IMR-90 (cell line): ENCODE measurements around the gene RNGTT. TPM values are rescaled to one million over a fixed set of nuclear protein-coding genes. Genes with fewer than 3 reads are reported as not detected.

Experiments used
- ATAC-seq: fragments of 200-7000 bp; cut with Tn5 transposase; 2 replicates; pipeline ENCODE4 v1.9.1; 2020; ENCODE audit warnings: low read depth, mild to moderate bottlenecking, moderate library complexity
- BruUV-seq: library from RNA; stranded (reverse); fragments of 400-500 nt; replicated peaks from 2 replicates; lab custom pipeline; 2021; lab: Mats Ljungman, UMichigan
- CTCF ChIA-PET: fragments of 300-600 bp; formaldehyde crosslinking; extraction: SDS; loops from one replicate; lab custom pipeline; 2021; ENCODE audit warnings: antibody characterized with exemption; lab: Yijun Ruan, JAX
- POLR2A ChIA-PET: fragments of 300-600 bp; sonication (Branson Sonifier 250); formaldehyde crosslinking; loops from one replicate; lab custom pipeline; 2022; ENCODE audit warnings: antibody characterized with exemption; ENCODE audit not compliant: unreplicated experiment; lab: Charles Lee
- DNase-seq: peaks from one replicate; pipeline ENCODE4 v3.0.0; 2013
- H2AFZ ChIP-seq: replicated peaks from 2 replicates; pipeline ENCODE3; 2013; ENCODE audit warnings: low read length, mild to moderate bottlenecking; ENCODE audit not compliant: poor library complexity
- H2AK5ac ChIP-seq: 2 replicates; pipeline ENCODE4 v1.6.1; 2013; ENCODE audit warnings: low read depth, low read length, inconsistent platforms
- H2AK9ac ChIP-seq: replicated peaks from 2 replicates; pipeline ENCODE3; 2013; ENCODE audit warnings: mild to moderate bottlenecking, low read depth, low read length, moderate library complexity; ENCODE audit not compliant: poor library complexity
- H2BK120ac ChIP-seq: 2 replicates; pipeline ENCODE4 v1.6.1; 2013; ENCODE audit warnings: low read depth, low read length, inconsistent platforms
- H2BK15ac ChIP-seq: 3 replicates; pipeline ENCODE4 v1.6.1; 2013; ENCODE audit warnings: low read depth, low read length, inconsistent platforms
- H2BK20ac ChIP-seq: 2 replicates; pipeline ENCODE4 v1.6.1; 2013; ENCODE audit warnings: low read depth, mild to moderate bottlenecking, inconsistent platforms, low read length, moderate library complexity
- H2BK5ac ChIP-seq: 2 replicates; pipeline ENCODE4 v1.6.1; 2013; ENCODE audit warnings: mild to moderate bottlenecking, low read depth, low read length, inconsistent platforms; ENCODE audit not compliant: poor library complexity, severe bottlenecking
- H3K14ac ChIP-seq: replicated peaks from 2 replicates; pipeline ENCODE4 v1.6.1; 2013; ENCODE audit warnings: low read depth, low read length, inconsistent platforms
- H3K18ac ChIP-seq: 2 replicates; pipeline ENCODE4 v1.6.1; 2013; ENCODE audit warnings: low read depth, low read length, control low read depth
- H3K23ac ChIP-seq: 2 replicates; pipeline ENCODE4 v1.6.1; 2013; ENCODE audit warnings: low read depth, low read length, inconsistent platforms
- H3K27ac ChIP-seq: 2 replicates; pipeline ENCODE4 v1.5.1; 2013; ENCODE audit warnings: mild to moderate bottlenecking, control low read depth, low read length; ENCODE audit not compliant: insufficient read depth
- H3K27me3 ChIP-seq: 2 replicates; pipeline ENCODE4 v1.6.1; 2013; ENCODE audit warnings: low read length; ENCODE audit not compliant: control insufficient read depth, insufficient read depth
- H3K36me3 ChIP-seq: 2 replicates; pipeline ENCODE4 v1.6.1; 2013; ENCODE audit warnings: low read length, mixed read lengths; ENCODE audit not compliant: control insufficient read depth, insufficient read depth
- H3K4ac ChIP-seq: 2 replicates; pipeline ENCODE4 v1.6.1; 2013; ENCODE audit warnings: low read depth, low read length, inconsistent platforms
- H3K4me1 ChIP-seq: 2 replicates; pipeline ENCODE4 v1.6.1; 2013; ENCODE audit warnings: low read length, mixed read lengths; ENCODE audit not compliant: control insufficient read depth, insufficient read depth
- H3K4me2 ChIP-seq: 2 replicates; pipeline ENCODE4 v1.6.1; 2013; ENCODE audit warnings: low read depth, mild to moderate bottlenecking, control low read depth, low read length, moderate library complexity
- H3K4me3 ChIP-seq: 2 replicates; pipeline ENCODE4 v1.5.1; 2013; ENCODE audit warnings: low read depth, mild to moderate bottlenecking, control low read depth, low read length, moderate library complexity; ENCODE audit not compliant: insufficient read depth
- H3K56ac ChIP-seq: 2 replicates; pipeline ENCODE4 v1.6.1; 2013; ENCODE audit warnings: low read length, inconsistent platforms; ENCODE audit not compliant: insufficient read depth; ENCODE audit errors: extremely low read depth
- H3K79me1 ChIP-seq, 2 experiments: 2 replicates each; pipeline ENCODE4 v1.6.1; 2013; ENCODE audit warnings: low read length in 2 of 2, inconsistent platforms in 1 of 2, low read depth in 1 of 2
- H3K9ac ChIP-seq: 2 replicates; pipeline ENCODE4 v1.6.1; 2013; ENCODE audit warnings: low read depth, low read length, control low read depth
- H3K9me1 ChIP-seq: 2 replicates; pipeline ENCODE4 v1.6.1; 2013; ENCODE audit warnings: low read length, inconsistent platforms; ENCODE audit not compliant: insufficient read depth
- H3K9me3 ChIP-seq: 2 replicates; pipeline ENCODE4 v1.6.1; 2013; ENCODE audit warnings: low read length; ENCODE audit not compliant: control insufficient read depth, insufficient read depth
- H4K20me1 ChIP-seq: 2 replicates; pipeline ENCODE4 v1.6.1; 2013; ENCODE audit warnings: low read length, inconsistent platforms; ENCODE audit not compliant: insufficient read depth
- H4K5ac ChIP-seq: 2 replicates; pipeline ENCODE4 v1.6.1; 2013; ENCODE audit warnings: mild to moderate bottlenecking, low read depth, low read length, control low read depth
- H4K8ac ChIP-seq, 2 experiments: 2 replicates each; pipeline ENCODE4 v1.6.1; 2013; ENCODE audit warnings: low read depth in 2 of 2, low read length in 2 of 2, control low read depth in 1 of 2, inconsistent platforms in 1 of 2
- H4K91ac ChIP-seq: 2 replicates; pipeline ENCODE4 v1.6.1; 2013; ENCODE audit warnings: low read depth, low read length, inconsistent platforms; ENCODE audit not compliant: insufficient read depth
- CEBPB ChIP-seq: IDR thresholded peaks from 2 replicates; pipeline ENCODE4 v1.6.1; 2012; ENCODE audit warnings: low read depth, low read length, improper control_type of control experiment
- MXI1 ChIP-seq: IDR thresholded peaks from 2 replicates; pipeline ENCODE4 v1.6.1; 2012; ENCODE audit warnings: low read depth, mild to moderate bottlenecking, low read length, moderate library complexity, borderline replicate concordance
- WGBS, 2 experiments: methylation state at CpG; one replicate each; pipeline versions ENCODE4 v1.1.5 to v1.1.7; 2013; ENCODE audit warnings: missing lambda C conversion rate in 2 of 2; ENCODE audit not compliant: insufficient read length in 1 of 2; ENCODE audit errors: extremely low coverage in 2 of 2; 5-methylcytosine and 5-hydroxymethylcytosine counted together
- dilution Hi-C: fragments of 300-500 bp; cut with HindIII; formaldehyde crosslinking; loops from one replicate; pipeline ENCODE4 v1.14.3; 2018; ENCODE audit warnings: low sequenced_read_pairs; ENCODE audit not compliant: unreplicated experiment
- in situ Hi-C: fragments of 300-500 bp; cut with MboI; formaldehyde crosslinking; loops from 3 replicates; pipeline ENCODE4 v1.14.3; 2019; ENCODE audit warnings: low sequenced_read_pairs, inconsistent platforms, mixed read lengths
- intact Hi-C: fragments of 100-400 bp; cut with micrococcal nuclease; formaldehyde crosslinking; loops from 2 replicates; pipeline ENCODE4 v1.10.0; 2022
- polyA plus RNA-seq, 3 experiments: library from polyadenylated mRNA; depleted of rRNA; stranded (reverse); fragments of >200 nt; gene quantifications; 2 replicates each; pipeline ENCODE4 v1.2.3, GENCODE V29; 2012; ENCODE audit warnings: low replicate concordance in 1 of 3
- total RNA-seq: library from RNA; depleted of rRNA; stranded (reverse); fragments of >200 nt; gene quantifications from 2 replicates; pipeline ENCODE4 v1.2.3, GENCODE V29; 2012

RNGTT gene
- total and polyA plus RNA-seq, 2 of the 4 experiments (the other 2 are of a cell fraction): 5.4 to 21.7 TPM

DNA sequence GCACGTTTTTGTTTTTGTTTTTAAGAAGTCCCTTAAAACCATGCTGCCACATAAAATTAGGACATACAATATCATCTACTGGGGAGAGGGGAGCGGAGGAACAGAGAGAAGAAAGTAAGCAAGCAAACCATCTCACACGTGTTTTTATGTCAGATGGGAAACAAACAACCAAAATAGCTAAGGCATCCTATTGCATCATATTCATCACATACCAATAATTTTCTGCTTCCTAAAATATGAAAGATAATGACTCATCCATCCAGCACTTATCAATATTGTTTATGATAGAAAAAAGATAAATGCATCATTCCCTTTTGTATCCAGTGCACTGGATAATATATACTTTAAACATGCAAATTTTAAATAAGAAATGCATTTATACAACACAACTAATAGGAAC is 329.6 kb downstream of the RNGTT start:
- Histone ChIP-seq H2BK15ac (no peak overlapping the region), H3K27me3 (no peaks in the 10 kb centered on the region), H2BK5ac (no peak overlapping the region), H3K56ac (no peak overlapping the region), H3K23ac (no peak overlapping the region), H3K9me1 (no peaks in the 10 kb centered on the region), H3K79me1 (no peaks in the 10 kb centered on the region), H3K4me3 (no peak overlapping the region), H3K9ac (no peak overlapping the region), H3K4me1 (no peaks in the 10 kb centered on the region; the same call in 1 of the 2 replicates), H2BK20ac (no peak overlapping the region), H2AK5ac (no peak overlapping the region), H3K36me3 (no peaks in the 10 kb centered on the region), H3K18ac (no peak overlapping the region), H4K20me1 (no peaks in the 10 kb centered on the region), H3K4ac (no peak overlapping the region), H2AFZ (no peak overlapping the region), H3K9me3 (no peaks in the 10 kb centered on the region), H2AK9ac (no peak overlapping the region), H3K4me2 (no peak overlapping the region), H4K5ac (no peak overlapping the region), H3K27ac (no peak overlapping the region), H3K14ac (no peak overlapping the region), H4K91ac (no peak overlapping the region), H4K8ac (no peak overlapping the region), H2BK120ac (no peak overlapping the region)
- CTCF ChIA-PET: no interaction called here
- POLR2A ChIA-PET: no interaction called here
- dilution Hi-C loops (no loop called here), in situ Hi-C loops (no loop called here), intact Hi-C loops (no loop called here)
- no CpG with 5 or more reads among the region's 3 CpGs for WGBS, 2 experiments
- BruUV-seq: no TSS peak
- TF ChIP-seq CEBPB (peak; percentile 68), MXI1 (no peak)
- DNase-seq: no peak
- ATAC-seq: no peak
